ENCODE measurements around the gene OSBPL8. TPM values are rescaled to one million over a fixed set of nuclear protein-coding genes. Genes with fewer than 3 reads are reported as not detected.

The OSBPL8 gene
- total and polyA plus RNA-seq, 2 donors (not counting 1 experiment from before 2014, with no cell fraction given), result 89.6 to 240 TPM

DNA sequence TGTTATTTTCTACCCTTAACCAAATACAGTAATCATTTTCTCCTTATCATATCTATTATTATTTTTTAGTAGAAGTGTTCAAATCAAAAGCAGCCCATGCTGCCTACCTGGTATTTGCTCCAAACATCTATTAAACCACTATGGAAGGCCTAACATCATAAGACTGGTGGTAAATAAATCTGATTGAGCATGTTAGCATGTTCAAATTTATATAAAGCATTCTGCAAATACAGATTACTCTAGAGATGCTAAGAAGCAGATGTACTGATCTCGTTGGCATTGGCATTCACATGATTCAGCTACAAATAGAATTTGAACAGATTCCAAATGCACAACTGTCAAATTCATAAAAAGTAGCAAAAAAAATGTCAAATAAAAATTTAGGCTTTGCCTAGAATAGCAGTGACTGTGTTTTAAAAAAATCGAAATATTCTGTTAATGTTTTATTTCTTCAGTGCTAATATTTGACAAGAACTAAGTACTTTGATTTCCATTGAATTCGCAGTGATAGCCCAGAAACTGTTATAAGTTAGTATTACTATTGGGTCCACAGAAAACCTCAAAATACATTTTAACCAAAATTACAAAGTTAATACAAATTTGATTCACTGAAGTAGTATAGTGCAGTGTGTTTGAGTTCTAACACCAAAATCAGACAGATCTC is 9.4 kb upstream of the OSBPL8 start:
- no peaks in the 10 kb centered on the region for H3K27me3 ChIP-seq (ENCODE audit: control insufficient read depth, insufficient read depth, low read length)
- no peak overlapping the region for H3K9ac ChIP-seq (ENCODE audit: insufficient read depth, low read length)
- DNase-seq (ENCODE audit: low read depth in 2 of 2), result no peak
- TF ChIP-seq, protein P1, sequence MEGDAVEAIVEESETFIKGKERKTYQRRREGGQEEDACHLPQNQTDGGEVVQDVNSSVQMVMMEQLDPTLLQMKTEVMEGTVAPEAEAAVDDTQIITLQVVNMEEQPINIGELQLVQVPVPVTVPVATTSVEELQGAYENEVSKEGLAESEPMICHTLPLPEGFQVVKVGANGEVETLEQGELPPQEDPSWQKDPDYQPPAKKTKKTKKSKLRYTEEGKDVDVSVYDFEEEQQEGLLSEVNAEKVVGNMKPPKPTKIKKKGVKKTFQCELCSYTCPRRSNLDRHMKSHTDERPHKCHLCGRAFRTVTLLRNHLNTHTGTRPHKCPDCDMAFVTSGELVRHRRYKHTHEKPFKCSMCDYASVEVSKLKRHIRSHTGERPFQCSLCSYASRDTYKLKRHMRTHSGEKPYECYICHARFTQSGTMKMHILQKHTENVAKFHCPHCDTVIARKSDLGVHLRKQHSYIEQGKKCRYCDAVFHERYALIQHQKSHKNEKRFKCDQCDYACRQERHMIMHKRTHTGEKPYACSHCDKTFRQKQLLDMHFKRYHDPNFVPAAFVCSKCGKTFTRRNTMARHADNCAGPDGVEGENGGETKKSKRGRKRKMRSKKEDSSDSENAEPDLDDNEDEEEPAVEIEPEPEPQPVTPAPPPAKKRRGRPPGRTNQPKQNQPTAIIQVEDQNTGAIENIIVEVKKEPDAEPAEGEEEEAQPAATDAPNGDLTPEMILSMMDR (conservative IDR thresholded peaks at IDR 0.05 in 1 of 2, IDR thresholded peaks at IDR 0.05 in 1 of 2; ENCODE audit: low read depth in 1 of 2, low read length in 2 of 2), result no peak
- no peak for TF ChIP-seq EZH2 (IDR thresholded peaks at IDR 0.05; ENCODE audit: low read length, missing control alignments)
- H3K4me1 ChIP-seq (ENCODE audit: control insufficient read depth, extremely low read depth, insufficient read depth, low read length), result no peaks in the 10 kb centered on the region
- no peak overlapping the region for H2AFZ ChIP-seq (ENCODE audit: low read length)
- H3K4me2 ChIP-seq (ENCODE audit: extremely low read depth, insufficient read depth, low read length), result no peak overlapping the region
- H4K20me1 ChIP-seq (ENCODE audit: control insufficient read depth, extremely low read depth, insufficient read depth, low read length), result no peaks in the 10 kb centered on the region
- no peak overlapping the region for H3K4me3 ChIP-seq (replicated peaks in 1 of 4; ENCODE audit: control extremely low read depth in 1 of 4, insufficient read depth in 1 of 4, low read depth in 3 of 4, low read length in 4 of 4)
- no peaks in the 10 kb centered on the region for H3K9me3 ChIP-seq (ENCODE audit: control insufficient read depth, insufficient read depth, low read depth, low read length)
- no peak overlapping the region for H3K27ac ChIP-seq (ENCODE audit: insufficient read depth, low read length)
- no peaks in the 10 kb centered on the region for H3K79me2 ChIP-seq (ENCODE audit: control insufficient read depth, insufficient read depth, low read length)
- H3K36me3 ChIP-seq (ENCODE audit: control insufficient read depth, insufficient read depth, low read length), result no peaks in the 10 kb centered on the region

DNA sequence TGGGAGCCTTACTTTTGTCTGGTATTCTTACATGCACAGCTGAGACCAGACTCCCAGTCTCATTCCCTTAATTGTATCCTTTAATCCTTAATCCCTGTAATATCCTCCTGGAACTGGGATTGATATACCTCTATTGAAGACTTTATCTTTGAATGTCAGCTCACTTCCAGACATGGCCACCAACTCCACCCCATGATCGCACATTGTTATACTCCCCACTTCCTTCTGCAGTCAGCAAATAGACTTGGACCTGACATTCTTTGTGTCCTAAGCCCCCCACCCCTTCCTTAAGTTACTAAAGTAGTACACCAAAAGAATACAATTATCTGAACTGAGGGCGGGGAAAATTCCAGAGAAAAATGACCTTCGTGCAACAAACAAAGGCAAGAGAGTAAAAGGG is 8.6 kb upstream of the OSBPL8 start:
- H3K4me2 ChIP-seq (ENCODE audit: extremely low read depth, insufficient read depth, low read length), result no peak overlapping the region
- no peak for DNase-seq (ENCODE audit: low read depth in 2 of 2)
- no peaks in the 10 kb centered on the region for H3K36me3 ChIP-seq (ENCODE audit: control insufficient read depth, insufficient read depth, low read length)
- H3K9ac ChIP-seq (ENCODE audit: insufficient read depth, low read length), result no peak overlapping the region
- TF ChIP-seq, protein P1 (conservative IDR thresholded peaks at IDR 0.05 in 1 of 2, IDR thresholded peaks at IDR 0.05 in 1 of 2; ENCODE audit: low read depth in 1 of 2, low read length in 2 of 2), result no peak
- TF ChIP-seq EZH2 (IDR thresholded peaks at IDR 0.05; ENCODE audit: low read length, missing control alignments), result no peak
- no peaks in the 10 kb centered on the region for H3K79me2 ChIP-seq (ENCODE audit: control insufficient read depth, insufficient read depth, low read length)
- H3K9me3 ChIP-seq (ENCODE audit: control insufficient read depth, insufficient read depth, low read depth, low read length), result no peaks in the 10 kb centered on the region
- no peaks in the 10 kb centered on the region for H3K27me3 ChIP-seq (ENCODE audit: control insufficient read depth, insufficient read depth, low read length)
- H3K4me1 ChIP-seq (ENCODE audit: control insufficient read depth, extremely low read depth, insufficient read depth, low read length), result no peaks in the 10 kb centered on the region
- H2AFZ ChIP-seq (ENCODE audit: low read length), result no peak overlapping the region
- no peak overlapping the region for H3K27ac ChIP-seq (ENCODE audit: insufficient read depth, low read length)
- H3K4me3 ChIP-seq (replicated peaks in 1 of 4; ENCODE audit: control extremely low read depth in 1 of 4, insufficient read depth in 1 of 4, low read depth in 3 of 4, low read length in 4 of 4), result no peak overlapping the region
- no peaks in the 10 kb centered on the region for H4K20me1 ChIP-seq (ENCODE audit: control insufficient read depth, extremely low read depth, insufficient read depth, low read length)

DNA sequence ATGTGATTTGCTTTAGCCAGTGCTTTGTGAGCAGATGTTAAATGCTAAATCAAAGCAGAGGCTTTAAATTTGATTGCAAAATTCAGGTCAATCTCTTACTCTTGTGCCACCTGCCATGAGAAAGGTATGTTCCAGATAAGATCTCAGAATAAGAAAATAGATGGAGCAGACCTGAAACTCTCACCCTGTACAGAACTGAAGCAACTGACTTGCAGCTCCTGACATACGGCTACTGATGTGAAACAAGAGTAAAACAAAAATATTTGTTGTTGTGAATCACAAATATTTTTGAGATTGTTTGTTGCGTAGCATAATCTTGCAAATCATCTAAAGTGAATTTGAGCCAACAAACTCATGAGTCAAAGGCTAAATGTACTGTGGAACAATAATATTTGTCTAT is 3.5 kb upstream of the OSBPL8 start:
- no peaks in the 10 kb centered on the region for H4K20me1 ChIP-seq (ENCODE audit: control insufficient read depth, extremely low read depth, insufficient read depth, low read length)
- H3K4me3 ChIP-seq (replicated peaks in 1 of 4; ENCODE audit: control extremely low read depth in 1 of 4, insufficient read depth in 1 of 4, low read depth in 3 of 4, low read length in 4 of 4), result no peak overlapping the region
- no peak overlapping the region for H2AFZ ChIP-seq (ENCODE audit: low read length)
- H3K79me2 ChIP-seq (ENCODE audit: control insufficient read depth, insufficient read depth, low read length), result peaks cover 13% of the 10 kb centered on the region
- H3K9ac ChIP-seq (ENCODE audit: insufficient read depth, low read length), result no peak overlapping the region
- no peak for DNase-seq (ENCODE audit: low read depth in 2 of 2)
- no peaks in the 10 kb centered on the region for H3K27me3 ChIP-seq (ENCODE audit: control insufficient read depth, insufficient read depth, low read length)
- H3K36me3 ChIP-seq (ENCODE audit: control insufficient read depth, insufficient read depth, low read length), result no peaks in the 10 kb centered on the region
- no peaks in the 10 kb centered on the region for H3K9me3 ChIP-seq (ENCODE audit: control insufficient read depth, insufficient read depth, low read depth, low read length)
- TF ChIP-seq, protein P1 (conservative IDR thresholded peaks at IDR 0.05 in 1 of 2, IDR thresholded peaks at IDR 0.05 in 1 of 2; ENCODE audit: low read depth in 1 of 2, low read length in 2 of 2), result no peak
- no peak for TF ChIP-seq EZH2 (IDR thresholded peaks at IDR 0.05; ENCODE audit: low read length, missing control alignments)
- H3K4me1 ChIP-seq (ENCODE audit: control insufficient read depth, extremely low read depth, insufficient read depth, low read length), result no peaks in the 10 kb centered on the region
- no peak overlapping the region for H3K4me2 ChIP-seq (ENCODE audit: extremely low read depth, insufficient read depth, low read length)
- no peak overlapping the region for H3K27ac ChIP-seq (ENCODE audit: insufficient read depth, low read length)
